GM18508 (cell line): ENCODE results near the gene BBS12.

ENCODE experiments used
- ATAC-seq: cut with Tn5 transposase; IDR thresholded peaks from one replicate; pipeline ENCODE4 v1.9.1; 2021; ENCODE audit warnings: moderate number of reproducible peaks; ENCODE audit not compliant: insufficient read depth, unreplicated experiment

Gene BBS12

GRCh38 chr4:122788935-122789334 is 56.4 kb downstream of the BBS12 start:
- ATAC-seq, result no peak

DNA sequence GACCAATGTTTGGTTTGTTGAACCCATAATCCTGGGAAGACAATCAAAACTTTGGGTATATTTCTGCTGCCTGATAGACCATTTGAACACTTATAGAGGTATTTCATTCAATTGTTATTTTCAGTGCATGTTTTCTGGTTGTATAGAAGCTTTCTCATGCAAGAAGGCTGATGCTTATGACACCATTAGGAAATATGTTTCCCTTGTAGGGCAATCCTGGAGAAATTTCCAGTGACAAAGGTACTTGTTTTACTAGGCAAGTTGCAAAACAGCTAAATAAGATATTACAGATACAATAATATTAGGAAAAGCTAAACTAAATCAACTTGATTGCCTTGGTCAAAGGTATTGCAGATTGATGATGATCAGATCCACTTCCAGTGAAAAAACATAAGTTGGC is 61.3 kb downstream of the BBS12 start:
- ATAC-seq, result no peak
